GM18520 (cell line): ENCODE measurements around the gene MBNL2.

Source experiments
- ATAC-seq: cut with Tn5 transposase; IDR thresholded peaks from one replicate; pipeline ENCODE4 v1.9.1; 2021; ENCODE audit not compliant: unreplicated experiment

Gene MBNL2

GRCh38 chr13:97249796-97250495, 27.8 kb downstream of the MBNL2 start:
- no peak for ATAC-seq

- no peak for ATAC-seq
Measured at GRCh38 chr13:97250560-97250959, 28.4 kb downstream of the MBNL2 start.

- no peak for ATAC-seq
Measured at GRCh38 chr13:97252735-97253134, 30.6 kb downstream of the MBNL2 start.

GRCh38 chr13:97253581-97254293, 31.6 kb downstream of the MBNL2 start:
- no peak for ATAC-seq

- ATAC-seq: no peak
Measured at GRCh38 chr13:97254816-97255215, 32.7 kb downstream of the MBNL2 start.

- ATAC-seq: no peak
Measured at GRCh38 chr13:97255515-97256021, 33.4 kb downstream of the MBNL2 start.

- ATAC-seq: no peak
Measured at GRCh38 chr13:97256343-97256783, 34.2 kb downstream of the MBNL2 start.

GRCh38 chr13:97257228-97257755, 35.2 kb downstream of the MBNL2 start:
- no peak for ATAC-seq

- ATAC-seq: peak; percentile 63
Measured at GRCh38 chr13:97257800-97258799, 36.0 kb downstream of the MBNL2 start.

- ATAC-seq: no peak
Measured at GRCh38 chr13:97258801-97259200, 36.7 kb downstream of the MBNL2 start.

GRCh38 chr13:97259410-97259797, 37.3 kb downstream of the MBNL2 start:
- ATAC-seq: no peak

GRCh38 chr13:97259798-97260714, 37.9 kb downstream of the MBNL2 start:
- no peak for ATAC-seq

GRCh38 chr13:97261254-97262005, 39.3 kb downstream of the MBNL2 start:
- peak; percentile 34 for ATAC-seq

GRCh38 chr13:97262058-97262457, 39.9 kb downstream of the MBNL2 start:
- ATAC-seq: no peak

GRCh38 chr13:97263160-97263559, 41.0 kb downstream of the MBNL2 start:
- no peak for ATAC-seq

GRCh38 chr13:97264663-97265062, 42.5 kb downstream of the MBNL2 start:
- no peak for ATAC-seq

GRCh38 chr13:97266332-97266731, 44.2 kb downstream of the MBNL2 start:
- ATAC-seq: no peak

- ATAC-seq: no peak
Measured at GRCh38 chr13:97266772-97267417, 44.8 kb downstream of the MBNL2 start.
